ENCODE results near the gene MIA.
"Not testable (repeated sequence)": the region's sequence is repeated elsewhere in the genome, so short reads cannot be mapped to it uniquely, and the experiment has no call there.

The MIA gene

GRCh38 chr19:40774916-40775631, at the start of gene MIA:
Gene MIA (plus strand): TSS chr19:40775521. CDS start chr19:40775543, 22 bp downstream.
- H3F3A ChIP-seq (ENCODE audit: insufficient read depth, low read length) = no peaks in the 10 kb centered on the region; the same call in 1 of the 2 replicates
- peak within 1 kb of the TSS; percentile 99 for H3K27ac ChIP-seq (ENCODE audit: low read depth, low read length, poor library complexity, severe bottlenecking)
- H3K79me2 ChIP-seq (ENCODE audit: insufficient read depth, low read length) = no peaks in the 10 kb centered on the region
- peaks cover 16% of the 10 kb centered on the region for H3K36me3 ChIP-seq (ENCODE audit: insufficient read depth, low read length)
- H3K9ac ChIP-seq (ENCODE audit: low read length) = peak within 1 kb of the TSS; percentile 73
- no peaks in the 10 kb centered on the region for H3K9me2 ChIP-seq (ENCODE audit: low read depth, low read length)
- H3K27me3 ChIP-seq (ENCODE audit: insufficient read depth, low read length) = no peaks in the 10 kb centered on the region
- H3K4me2 ChIP-seq (ENCODE audit: low read length) = peak within 1 kb of the TSS; percentile 78
- H3K9me3 ChIP-seq (ENCODE audit: low read length) = no peaks in the 10 kb centered on the region
- H2AFZ ChIP-seq (ENCODE audit: low read length) = no peak within 1 kb of the TSS
- no peak for TF ChIP-seq EZH2 (IDR thresholded peaks at IDR 0.05; ENCODE audit: borderline replicate concordance, low read length)
- no peak for TF ChIP-seq CTCF (IDR thresholded peaks at IDR 0.05; ENCODE audit: low read length)
- H3K4me1 ChIP-seq (ENCODE audit: insufficient read depth, low read length, severe bottlenecking) = peaks cover 52% of the 10 kb centered on the region
- H3K4me3 ChIP-seq (ENCODE audit: low read depth, low read length, poor library complexity, severe bottlenecking) = peak within 1 kb of the TSS; percentile 53
- H4K20me1 ChIP-seq (ENCODE audit: insufficient read depth, low read length) = no peaks in the 10 kb centered on the region

- H3K36me3 ChIP-seq (ENCODE audit: insufficient read depth, low read length) = peaks cover 15% of the 10 kb centered on the region
Observed at GRCh38 chr19:40726279-40726678, 49.0 kb upstream of the MIA start.

GRCh38 chr19:40730065-40730464, 45.3 kb upstream of the MIA start:
- H3F3A ChIP-seq (ENCODE audit: insufficient read depth, low read length); H4K20me1 ChIP-seq (ENCODE audit: insufficient read depth, low read length); H2AFZ ChIP-seq (ENCODE audit: low read length); H3K27ac ChIP-seq (ENCODE audit: low read depth, low read length, poor library complexity, severe bottlenecking); H3K27me3 ChIP-seq (ENCODE audit: insufficient read depth, low read length); H3K9me2 ChIP-seq (ENCODE audit: low read depth, low read length); H3K4me3 ChIP-seq (ENCODE audit: low read depth, low read length, poor library complexity, severe bottlenecking); H3K79me2 ChIP-seq (ENCODE audit: insufficient read depth, low read length); H3K4me1 ChIP-seq (ENCODE audit: insufficient read depth, low read length, severe bottlenecking); H3K9me3 ChIP-seq (ENCODE audit: low read length); H3K4me2 ChIP-seq (ENCODE audit: low read length); H3K9ac ChIP-seq (ENCODE audit: low read length): not testable (repeated sequence)
- peaks cover 19% of the 10 kb centered on the region for H3K36me3 ChIP-seq (ENCODE audit: insufficient read depth, low read length)

More at GRCh38 chr19:40726279-40726678, 49.0 kb upstream of the MIA start:
- Histone ChIP-seq H3K79me2 (ENCODE audit: insufficient read depth, low read length) (no peaks in the 10 kb centered on the region), H3K4me1 (ENCODE audit: insufficient read depth, low read length, severe bottlenecking) (no peaks in the 10 kb centered on the region), H3F3A (ENCODE audit: insufficient read depth, low read length) (no peaks in the 10 kb centered on the region), H3K4me2 (ENCODE audit: low read length) (no peak overlapping the region), H3K27ac (ENCODE audit: low read depth, low read length, poor library complexity, severe bottlenecking) (no peak overlapping the region), H2AFZ (ENCODE audit: low read length) (no peak overlapping the region), H3K9ac (ENCODE audit: low read length) (no peak overlapping the region), H3K27me3 (ENCODE audit: insufficient read depth, low read length) (no peaks in the 10 kb centered on the region), H4K20me1 (ENCODE audit: insufficient read depth, low read length) (no peaks in the 10 kb centered on the region), H3K9me3 (ENCODE audit: low read length) (no peaks in the 10 kb centered on the region), H3K4me3 (ENCODE audit: low read depth, low read length, poor library complexity, severe bottlenecking) (no peak overlapping the region), H3K9me2 (ENCODE audit: low read depth, low read length) (no peaks in the 10 kb centered on the region)
- TF ChIP-seq EZH2 (IDR thresholded peaks at IDR 0.05; ENCODE audit: borderline replicate concordance, low read length) (no peak), CTCF (IDR thresholded peaks at IDR 0.05; ENCODE audit: low read length) (no peak)

GRCh38 chr19:40732304-40732703, 43.0 kb upstream of the MIA start:
- peaks cover 24% of the 10 kb centered on the region for H3K36me3 ChIP-seq (ENCODE audit: insufficient read depth, low read length)
- not testable (repeated sequence) for H3F3A ChIP-seq (ENCODE audit: insufficient read depth, low read length); H4K20me1 ChIP-seq (ENCODE audit: insufficient read depth, low read length); H3K27me3 ChIP-seq (ENCODE audit: insufficient read depth, low read length); H3K4me1 ChIP-seq (ENCODE audit: insufficient read depth, low read length, severe bottlenecking); H3K27ac ChIP-seq (ENCODE audit: low read depth, low read length, poor library complexity, severe bottlenecking); H3K9ac ChIP-seq (ENCODE audit: low read length); H3K4me3 ChIP-seq (ENCODE audit: low read depth, low read length, poor library complexity, severe bottlenecking); H3K4me2 ChIP-seq (ENCODE audit: low read length); H3K9me2 ChIP-seq (ENCODE audit: low read depth, low read length); H2AFZ ChIP-seq (ENCODE audit: low read length); H3K79me2 ChIP-seq (ENCODE audit: insufficient read depth, low read length); H3K9me3 ChIP-seq (ENCODE audit: low read length)

Data from OCI-LY1 (cell line).